ENCODE measurements around the gene RALGPS1.

The RALGPS1 gene

DNA sequence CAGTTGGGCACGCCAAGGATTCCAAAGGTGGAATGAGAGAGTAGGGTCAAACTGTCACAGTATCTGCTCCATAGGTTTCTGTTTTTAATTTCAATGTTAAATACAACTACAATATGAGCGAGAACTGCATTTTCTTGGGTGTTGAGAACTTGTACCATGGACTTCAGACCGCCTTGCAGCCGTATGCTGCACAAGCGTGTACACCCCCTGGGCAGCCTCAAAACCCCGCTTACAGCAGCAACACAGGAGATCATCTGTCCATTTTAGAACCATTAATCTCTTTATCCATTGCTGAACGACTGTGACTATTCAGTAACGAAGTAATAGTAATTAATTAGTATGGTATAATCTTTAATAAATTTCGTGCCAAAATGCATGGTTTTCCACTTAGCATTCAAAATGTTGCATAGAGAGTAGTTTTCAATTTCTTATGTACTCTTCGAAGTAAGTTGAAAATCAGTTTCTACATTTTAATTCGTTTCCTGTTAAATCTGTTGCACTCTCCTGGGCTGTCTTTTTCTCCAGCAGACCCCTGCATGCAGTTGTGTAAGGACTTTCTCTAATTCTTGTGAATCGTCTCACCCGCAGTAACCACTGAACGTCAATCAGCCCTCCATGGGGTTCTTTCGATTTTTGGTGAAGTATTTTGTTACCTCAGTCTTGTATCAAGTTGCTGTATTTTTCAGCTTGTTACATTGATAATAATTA is 308.0 kb downstream of the RALGPS1 start:
- peaks cover 6% of the 10 kb centered on the region for H3K79me1 ChIP-seq (ENCODE audit: low read length)
- H3K18ac ChIP-seq (ENCODE audit: low read length), result no peak overlapping the region
- no peak overlapping the region for H3K9ac ChIP-seq (ENCODE audit: low read length)
- H3K9me3 ChIP-seq (ENCODE audit: insufficient read depth, low read depth, low read length), result peaks cover 4% of the 10 kb centered on the region
- no peak overlapping the region for H2BK120ac ChIP-seq (ENCODE audit: insufficient read depth, low read length, poor library complexity)
- H3K27ac ChIP-seq (ENCODE audit: low read depth, low read length), result no peak overlapping the region
- no peak overlapping the region for H4K91ac ChIP-seq (ENCODE audit: low read depth, low read length)
- peaks cover 3 to 15% of the 10 kb centered on the region in 2 experiments for H3K4me1 ChIP-seq (ENCODE audit: control insufficient read depth in 1 of 2, insufficient read depth in 2 of 2, low read length in 2 of 2)
- H3K79me2 ChIP-seq (ENCODE audit: control insufficient read depth, insufficient read depth, low read length, poor library complexity), result peaks cover 2% of the 10 kb centered on the region
- H3K14ac ChIP-seq (ENCODE audit: low read length), result no peak overlapping the region
- peaks cover 6% of the 10 kb centered on the region for H3K27me3 ChIP-seq (ENCODE audit: insufficient read depth, low read length)
- WGBS (ENCODE audit: extremely low coverage, insufficient coverage, insufficient read length), result no CpG with 5 or more reads among the region's 15 CpGs
- no peak overlapping the region for H3K4me2 ChIP-seq (ENCODE audit: low read length)
- H3K4me3 ChIP-seq (ENCODE audit: low read depth, low read length), result no peak overlapping the region
- H3K4ac ChIP-seq (ENCODE audit: low read depth, low read length), result no peak overlapping the region
- no peak overlapping the region for H4K8ac ChIP-seq (ENCODE audit: low read depth, low read length)
- no peak overlapping the region for H3K23ac ChIP-seq (ENCODE audit: low read length)
- DNase-seq, result no peak
- no peak overlapping the region for H2AFZ ChIP-seq (ENCODE audit: insufficient read depth, low read length, poor library complexity)
- no peak overlapping the region for H4K12ac ChIP-seq (ENCODE audit: low read depth, low read length)
- H3K36me3 ChIP-seq (ENCODE audit: control insufficient read depth in 1 of 2, insufficient read depth in 2 of 2, low read length in 2 of 2), result no peaks in the 10 kb centered on the region
- H2BK12ac ChIP-seq (ENCODE audit: low read length), result no peak overlapping the region
- H2BK5ac ChIP-seq (ENCODE audit: low read depth, low read length, poor library complexity), result no peak overlapping the region
- no peak overlapping the region for H2AK5ac ChIP-seq (ENCODE audit: low read length)

DNA sequence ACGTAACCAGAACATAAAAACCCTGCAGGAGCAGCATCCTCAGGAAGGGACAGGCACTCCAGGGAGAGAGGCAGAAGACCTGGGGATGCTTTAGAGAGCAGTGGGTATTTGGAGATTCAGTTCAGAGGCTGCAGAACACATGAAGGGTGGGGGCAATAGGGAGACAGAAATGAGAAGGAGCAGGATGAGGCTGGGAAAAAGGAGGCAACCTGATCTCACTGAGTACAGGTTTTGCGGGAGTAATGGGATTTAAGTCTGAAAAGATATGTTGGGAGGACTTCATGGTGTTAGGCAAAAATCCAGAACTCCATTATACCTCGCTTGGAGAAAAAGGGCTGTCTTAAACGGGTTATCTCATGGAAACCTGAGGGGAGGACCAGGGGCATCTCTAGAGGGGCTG is 308.7 kb downstream of the RALGPS1 start:
- Histone ChIP-seq H4K12ac (ENCODE audit: low read depth, low read length) (no peak overlapping the region), H3K9ac (ENCODE audit: low read length) (no peak overlapping the region), H2BK5ac (ENCODE audit: low read depth, low read length, poor library complexity) (no peak overlapping the region), H2BK120ac (ENCODE audit: insufficient read depth, low read length, poor library complexity) (no peak overlapping the region), H3K27me3 (ENCODE audit: insufficient read depth, low read length) (peaks cover 6% of the 10 kb centered on the region), H2BK12ac (ENCODE audit: low read length) (no peak overlapping the region), H3K79me1 (ENCODE audit: low read length) (peaks cover 6% of the 10 kb centered on the region), H3K4me1 (ENCODE audit: control insufficient read depth in 1 of 2, insufficient read depth in 2 of 2, low read length in 2 of 2) (peaks cover 3 to 15% of the 10 kb centered on the region in 2 experiments), H4K91ac (ENCODE audit: low read depth, low read length) (no peak overlapping the region), H3K27ac (ENCODE audit: low read depth, low read length) (no peak overlapping the region), H3K4me2 (ENCODE audit: low read length) (no peak overlapping the region), H3K79me2 (ENCODE audit: control insufficient read depth, insufficient read depth, low read length, poor library complexity) (peaks cover 2% of the 10 kb centered on the region), H2AFZ (ENCODE audit: insufficient read depth, low read length, poor library complexity) (no peak overlapping the region), H3K4me3 (ENCODE audit: low read depth, low read length) (no peak overlapping the region), H3K9me3 (ENCODE audit: insufficient read depth, low read depth, low read length) (peaks cover 4% of the 10 kb centered on the region), H3K4ac (ENCODE audit: low read depth, low read length) (no peak overlapping the region), H3K18ac (ENCODE audit: low read length) (no peak overlapping the region), H4K8ac (ENCODE audit: low read depth, low read length) (no peak overlapping the region), H3K23ac (ENCODE audit: low read length) (no peak overlapping the region), H2AK5ac (ENCODE audit: low read length) (no peak overlapping the region), H3K36me3 (ENCODE audit: control insufficient read depth in 1 of 2, insufficient read depth in 2 of 2, low read length in 2 of 2) (no peaks in the 10 kb centered on the region), H3K14ac (ENCODE audit: low read length) (no peak overlapping the region)
- DNase-seq, result no peak
- WGBS (ENCODE audit: extremely low coverage, insufficient coverage, insufficient read length), result no CpG with 5 or more reads among the region's 4 CpGs

DNA sequence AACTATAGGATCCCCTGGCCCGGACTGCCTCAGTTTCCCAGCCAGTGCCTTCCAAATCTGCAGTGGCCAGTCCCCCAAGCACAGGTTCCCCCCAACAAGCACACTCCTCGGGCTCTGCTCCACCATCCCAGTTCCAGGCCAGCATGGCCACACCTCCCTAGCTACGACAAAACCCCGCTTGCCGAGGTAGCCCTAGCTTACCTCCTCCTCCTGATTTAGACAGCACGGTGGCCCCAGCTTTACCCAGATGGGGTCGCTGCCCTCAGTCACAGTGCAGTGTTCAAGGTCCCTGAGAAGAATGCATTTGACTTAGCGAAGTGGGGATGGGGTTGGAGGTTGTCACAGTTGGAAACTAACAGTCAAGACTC is 309.2 kb downstream of the RALGPS1 start:
- no peak overlapping the region for H3K14ac ChIP-seq (ENCODE audit: low read length)
- peak overlapping the region; percentile 85 for H3K4me2 ChIP-seq (ENCODE audit: low read length)
- no peaks in the 10 kb centered on the region for H3K36me3 ChIP-seq (ENCODE audit: control insufficient read depth in 1 of 2, insufficient read depth in 2 of 2, low read length in 2 of 2)
- peak overlapping the region; percentile 21 for H3K4me3 ChIP-seq (ENCODE audit: low read depth, low read length)
- no peak overlapping the region for H2BK5ac ChIP-seq (ENCODE audit: low read depth, low read length, poor library complexity)
- H3K27me3 ChIP-seq (ENCODE audit: insufficient read depth, low read length), result peaks cover 6% of the 10 kb centered on the region
- peaks cover 3 to 15% of the 10 kb centered on the region in 2 experiments for H3K4me1 ChIP-seq (ENCODE audit: control insufficient read depth in 1 of 2, insufficient read depth in 2 of 2, low read length in 2 of 2)
- H2BK120ac ChIP-seq (ENCODE audit: insufficient read depth, low read length, poor library complexity), result no peak overlapping the region
- no peak overlapping the region for H2BK12ac ChIP-seq (ENCODE audit: low read length)
- H2AK5ac ChIP-seq (ENCODE audit: low read length), result no peak overlapping the region
- peaks cover 6% of the 10 kb centered on the region for H3K79me1 ChIP-seq (ENCODE audit: low read length)
- H4K12ac ChIP-seq (ENCODE audit: low read depth, low read length), result no peak overlapping the region
- no peak overlapping the region for H2AFZ ChIP-seq (ENCODE audit: insufficient read depth, low read length, poor library complexity)
- H3K23ac ChIP-seq (ENCODE audit: low read length), result no peak overlapping the region
- no peak for DNase-seq
- no peak overlapping the region for H4K8ac ChIP-seq (ENCODE audit: low read depth, low read length)
- H3K27ac ChIP-seq (ENCODE audit: low read depth, low read length), result no peak overlapping the region
- peaks cover 4% of the 10 kb centered on the region for H3K9me3 ChIP-seq (ENCODE audit: insufficient read depth, low read depth, low read length)
- peaks cover 2% of the 10 kb centered on the region for H3K79me2 ChIP-seq (ENCODE audit: control insufficient read depth, insufficient read depth, low read length, poor library complexity)
- no CpG with 5 or more reads among the region's 8 CpGs for WGBS (ENCODE audit: extremely low coverage, insufficient coverage, insufficient read length)
- H3K18ac ChIP-seq (ENCODE audit: low read length), result no peak overlapping the region
- H4K91ac ChIP-seq (ENCODE audit: low read depth, low read length), result no peak overlapping the region
- H3K4ac ChIP-seq (ENCODE audit: low read depth, low read length), result no peak overlapping the region
- H3K9ac ChIP-seq (ENCODE audit: low read length), result no peak overlapping the region

DNA sequence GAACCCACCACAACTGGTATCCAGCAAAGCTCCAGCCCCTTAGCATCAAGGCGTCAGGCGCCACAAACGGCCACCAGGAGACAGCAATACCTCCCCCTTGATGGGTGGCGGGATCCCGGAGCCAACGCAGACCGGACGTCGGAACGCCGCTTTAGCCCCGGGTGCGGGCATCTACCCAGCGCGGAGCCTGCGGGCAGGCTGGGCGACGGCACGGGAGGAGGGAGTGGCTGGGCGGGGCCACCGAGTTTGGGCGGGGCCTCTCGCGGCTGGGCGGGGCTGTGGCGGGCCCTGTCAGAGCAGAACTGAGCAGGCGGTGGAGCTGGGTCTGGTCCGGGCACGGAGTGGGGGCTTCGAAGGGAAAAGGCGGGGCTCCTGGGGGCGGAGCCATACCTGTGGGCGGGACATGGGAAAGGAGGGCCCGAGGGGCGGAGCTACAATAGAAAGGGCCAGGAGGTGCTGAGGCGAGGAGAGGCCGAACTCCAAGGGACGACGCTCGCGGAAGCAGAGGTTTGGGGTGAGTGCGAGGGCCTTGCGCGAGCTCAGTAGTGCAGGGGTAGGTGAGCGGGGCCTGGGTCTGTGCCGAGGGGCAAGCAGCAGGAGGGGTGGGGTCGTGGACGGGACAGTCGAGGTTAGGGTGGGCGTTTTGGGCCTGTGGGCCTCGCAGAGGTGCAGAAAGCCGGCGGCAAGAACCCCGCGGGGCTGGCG is 309.7 kb downstream of the RALGPS1 start:
- peak overlapping the region; percentile 90 for H2BK120ac ChIP-seq (ENCODE audit: insufficient read depth, low read length, poor library complexity)
- peak overlapping the region; percentile 67 for H3K4ac ChIP-seq (ENCODE audit: low read depth, low read length)
- DNase-seq, result peak; percentile 90 to 93
- H2AK5ac ChIP-seq (ENCODE audit: low read length), result peak overlapping the region; percentile 94
- peaks cover 6% of the 10 kb centered on the region for H3K27me3 ChIP-seq (ENCODE audit: insufficient read depth, low read length)
- H3K14ac ChIP-seq (ENCODE audit: low read length), result peak overlapping the region; percentile 94
- peaks cover 4% of the 10 kb centered on the region for H3K9me3 ChIP-seq (ENCODE audit: insufficient read depth, low read depth, low read length)
- peak overlapping the region; percentile 83 for H4K91ac ChIP-seq (ENCODE audit: low read depth, low read length)
- H2BK12ac ChIP-seq (ENCODE audit: low read length), result peak overlapping the region; percentile 77
- peak overlapping the region; percentile 96 for H3K18ac ChIP-seq (ENCODE audit: low read length)
- peak overlapping the region; percentile 72 for H2BK5ac ChIP-seq (ENCODE audit: low read depth, low read length, poor library complexity)
- H3K9ac ChIP-seq (ENCODE audit: low read length), result no peak overlapping the region
- H3K4me1 ChIP-seq (ENCODE audit: control insufficient read depth in 1 of 2, insufficient read depth in 2 of 2, low read length in 2 of 2), result peaks cover 3 to 15% of the 10 kb centered on the region in 2 experiments
- H3K27ac ChIP-seq (ENCODE audit: low read depth, low read length), result peak overlapping the region; percentile 43
- peak overlapping the region; percentile 85 for H3K4me2 ChIP-seq (ENCODE audit: low read length)
- peaks cover 6% of the 10 kb centered on the region for H3K79me1 ChIP-seq (ENCODE audit: low read length)
- H3K4me3 ChIP-seq (ENCODE audit: low read depth, low read length), result peak overlapping the region; percentile 73
- H2AFZ ChIP-seq (ENCODE audit: insufficient read depth, low read length, poor library complexity), result peak overlapping the region; percentile 91
- WGBS (ENCODE audit: extremely low coverage, insufficient coverage, insufficient read length), result no CpG with 5 or more reads among the region's 56 CpGs
- peaks cover 2% of the 10 kb centered on the region for H3K79me2 ChIP-seq (ENCODE audit: control insufficient read depth, insufficient read depth, low read length, poor library complexity)
- no peaks in the 10 kb centered on the region for H3K36me3 ChIP-seq (ENCODE audit: control insufficient read depth in 1 of 2, insufficient read depth in 2 of 2, low read length in 2 of 2)
- peak overlapping the region; percentile 95 for H4K12ac ChIP-seq (ENCODE audit: low read depth, low read length)
- H4K8ac ChIP-seq (ENCODE audit: low read depth, low read length), result peak overlapping the region; percentile 94
- no peak overlapping the region for H3K23ac ChIP-seq (ENCODE audit: low read length)
